HL-60/S4 treated with phorbol 12-myristate 13-acetate at 8.2 ng/mL for 4 days and 3 days (cell line): Measurements from ENCODE around the gene VWA1.
"Not testable (repeated sequence)": the region's sequence is repeated elsewhere in the genome, so short reads cannot be mapped to it uniquely, and the experiment has no call there.

Experiments
- in situ Hi-C: fragments of 300-500 bp; cut with MboI; formaldehyde crosslinking; loops from 2 replicates; pipeline ENCODE4 v1.15.0; 2022; ENCODE audit warnings: low sequenced_read_pairs

The VWA1 gene

GRCh38 chr1:1454286-1455056, 19.0 kb downstream of the VWA1 start:
- in situ Hi-C loops = not testable (repeated sequence)

- in situ Hi-C loops = no loop called here
These were observed 19.9 kb downstream of the VWA1 start for GRCh38 chr1:1455366-1455884.

DNA sequence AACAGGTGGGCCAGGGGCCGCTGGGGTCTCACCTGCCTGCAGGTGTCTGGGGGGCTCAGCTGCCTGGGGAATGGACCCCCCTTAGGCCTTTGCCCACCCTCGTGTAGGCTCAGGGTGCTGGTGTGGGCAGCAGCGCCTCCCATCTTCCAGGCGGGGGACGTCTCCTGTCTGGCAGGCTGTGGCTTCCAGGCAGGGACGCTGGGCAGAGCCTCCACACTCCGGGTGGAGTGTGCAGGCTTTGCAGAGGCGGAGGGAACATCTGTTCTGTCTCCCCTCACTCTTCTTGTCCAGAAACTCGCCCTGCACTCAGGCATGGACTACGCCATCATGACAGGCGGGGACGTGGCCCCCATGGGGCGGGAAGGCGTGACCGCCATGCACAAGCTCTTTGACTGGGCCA, 20.4 kb downstream of the VWA1 start:
- in situ Hi-C loops = not testable (repeated sequence)

GRCh38 chr1:1456683-1457255, 21.3 kb downstream of the VWA1 start:
- in situ Hi-C loops = not testable (repeated sequence)

DNA sequence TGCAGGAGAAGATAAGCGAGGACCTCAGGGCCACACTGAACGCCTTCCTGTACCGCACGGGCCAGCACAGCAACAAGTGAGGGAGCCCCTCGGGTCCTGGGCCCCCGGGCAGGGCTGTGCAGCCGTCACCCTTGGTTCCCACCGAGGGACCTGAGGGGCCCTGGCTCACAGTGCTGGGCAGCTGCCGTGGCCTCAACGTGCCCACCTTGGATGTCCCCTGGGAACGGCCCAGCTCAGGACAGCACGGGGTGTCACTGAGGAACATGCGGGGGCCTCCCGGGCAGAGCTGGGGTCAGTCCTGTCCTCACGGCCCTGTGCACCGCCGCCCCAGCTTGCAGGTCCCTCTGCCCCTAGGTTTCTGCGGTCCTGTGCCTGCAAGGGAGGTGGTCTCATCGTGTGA, 23.7 kb downstream of the VWA1 start:
- in situ Hi-C loops = not testable (repeated sequence)

DNA sequence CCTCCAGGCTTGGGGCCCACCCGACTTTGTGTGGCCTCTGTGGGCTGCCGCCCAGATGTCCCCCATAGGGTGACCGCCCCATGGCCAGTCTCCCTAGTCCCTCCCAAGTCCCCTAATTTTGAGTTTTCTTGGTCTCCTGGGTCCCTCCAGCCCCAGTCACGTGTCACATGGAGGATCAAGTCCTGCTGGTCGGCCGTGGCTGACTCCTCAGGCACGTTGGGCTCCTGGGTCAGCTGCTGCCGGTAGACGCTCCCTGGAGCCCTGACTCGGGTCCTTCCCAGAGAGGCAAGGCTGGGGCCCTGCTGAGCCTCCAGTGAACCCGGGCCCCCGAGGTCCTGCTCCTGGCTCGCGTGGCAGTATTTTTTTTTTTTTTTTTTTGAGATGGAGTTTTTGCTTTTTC, 24.2 kb downstream of the VWA1 start:
- in situ Hi-C loops = not testable (repeated sequence)

DNA sequence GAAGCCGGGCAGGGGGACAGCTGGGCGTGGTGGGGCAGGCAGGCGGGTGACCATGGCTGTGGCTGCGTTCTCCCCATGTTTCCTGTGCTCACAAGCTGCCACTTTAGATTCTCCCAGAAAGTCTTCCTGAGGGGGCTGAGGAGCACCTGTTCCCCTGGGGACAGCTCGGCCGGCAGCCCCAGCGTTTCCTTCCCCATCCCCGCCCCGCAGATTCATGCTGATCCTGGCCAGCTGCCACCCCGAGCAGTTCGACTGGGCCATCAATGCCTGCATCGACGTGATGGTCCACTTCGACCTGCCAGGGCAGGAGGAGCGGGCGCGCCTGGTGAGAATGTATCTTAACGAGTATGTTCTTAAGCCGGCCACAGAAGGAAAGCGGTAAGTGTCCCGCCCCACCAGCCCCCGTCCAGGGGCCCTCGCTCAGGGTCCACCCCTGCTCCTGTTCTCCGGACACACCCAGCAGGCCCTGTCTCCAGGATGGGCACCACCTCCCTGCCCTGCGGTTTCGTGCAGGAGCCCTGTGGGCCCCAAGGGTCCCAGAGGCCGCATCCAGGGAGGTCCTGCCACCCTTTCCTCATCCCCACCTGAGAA, 25.1 kb downstream of the VWA1 start:
- in situ Hi-C loops = no loop called here

- in situ Hi-C loops = no loop called here
These were observed 26.3 kb downstream of the VWA1 start for GRCh38 chr1:1461721-1462317.

DNA sequence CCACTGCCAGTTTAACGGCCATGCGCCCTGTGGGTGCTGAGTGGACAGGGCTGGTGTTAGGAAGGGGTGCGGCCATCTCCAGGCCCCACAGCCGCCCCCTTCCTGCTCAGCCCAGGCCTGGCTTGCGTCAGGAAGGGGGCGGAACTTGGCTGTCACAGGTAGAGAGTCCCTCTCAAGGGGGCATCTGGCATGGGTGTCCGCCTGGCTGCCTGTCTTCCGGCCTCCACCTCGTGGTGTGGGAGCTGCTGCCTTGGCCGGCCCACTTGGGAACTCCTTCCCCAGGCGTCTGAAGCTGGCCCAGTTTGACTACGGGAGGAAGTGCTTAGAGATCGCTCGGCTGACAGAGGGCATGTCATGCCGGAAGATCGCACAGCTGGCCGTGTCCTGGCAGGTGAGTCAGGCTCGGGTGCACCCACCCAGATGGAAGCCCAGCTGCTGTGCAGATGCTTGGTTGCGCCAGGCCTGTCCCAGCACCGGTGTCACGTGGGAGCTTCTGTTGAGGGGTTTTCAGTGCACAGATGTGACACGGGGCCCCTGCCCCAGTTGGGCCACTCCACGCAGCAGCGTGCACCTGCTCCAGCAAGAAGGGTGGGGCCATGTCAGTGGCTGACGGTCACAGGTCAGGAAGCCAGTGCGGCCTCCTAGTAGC, 27.0 kb downstream of the VWA1 start:
- in situ Hi-C loops = no loop called here

- in situ Hi-C loops = no loop called here
These were observed 27.8 kb downstream of the VWA1 start for GRCh38 chr1:1463312-1463711.

GRCh38 chr1:1468196-1468985, 32.9 kb downstream of the VWA1 start:
- in situ Hi-C loops = not testable (repeated sequence)

- in situ Hi-C loops = no loop called here
These were observed 35.3 kb downstream of the VWA1 start for GRCh38 chr1:1470626-1471388.

GRCh38 chr1:1471389-1472052, 36.0 kb downstream of the VWA1 start, which contains the start of gene ATAD3B:
ATAD3B (plus strand) TSS chr1:1471765; CDS start chr1:1471885, 120 bp downstream.
- in situ Hi-C loops = no loop called here

DNA sequence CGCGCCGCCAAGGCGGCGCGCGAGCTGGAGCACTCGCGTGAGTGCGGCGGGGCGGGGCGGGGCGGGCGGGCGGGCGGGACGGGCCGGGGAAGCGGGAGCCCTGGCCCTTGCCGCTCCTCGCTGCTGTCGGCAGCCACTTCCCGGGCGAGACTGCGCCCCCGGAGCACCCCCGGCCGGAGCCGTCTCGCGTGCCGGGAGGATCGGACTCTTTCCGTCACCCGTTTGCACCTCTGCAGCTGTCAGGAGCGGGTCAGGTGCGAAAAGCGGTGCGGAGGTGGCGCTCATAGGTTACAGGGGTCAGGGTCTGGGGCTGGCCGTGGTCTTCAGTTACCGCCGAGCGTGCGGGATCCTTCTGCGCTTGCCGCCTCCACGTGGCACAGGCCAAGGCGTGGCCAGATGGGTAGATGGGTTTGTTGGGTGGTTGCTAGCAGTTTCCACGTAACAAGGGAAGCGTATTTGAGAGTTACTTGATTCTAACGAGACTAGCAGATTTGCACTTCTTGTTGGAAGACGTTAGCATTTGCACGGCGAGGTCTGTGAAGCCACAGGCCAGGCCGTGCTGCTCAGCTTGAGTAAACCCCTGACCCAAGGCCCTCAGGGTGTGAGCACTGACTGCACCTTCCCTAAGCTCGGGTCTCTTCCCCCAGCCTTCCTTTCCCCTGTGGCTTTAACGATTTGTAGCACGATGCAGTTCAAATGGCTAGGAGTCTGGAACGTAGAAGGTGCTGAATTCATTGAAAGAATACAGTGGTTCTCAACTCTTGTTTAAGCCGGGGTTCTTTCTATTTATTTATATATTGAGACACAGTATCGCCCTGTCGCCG, 36.8 kb downstream of the VWA1 start:
- in situ Hi-C loops = not testable (repeated sequence)

DNA sequence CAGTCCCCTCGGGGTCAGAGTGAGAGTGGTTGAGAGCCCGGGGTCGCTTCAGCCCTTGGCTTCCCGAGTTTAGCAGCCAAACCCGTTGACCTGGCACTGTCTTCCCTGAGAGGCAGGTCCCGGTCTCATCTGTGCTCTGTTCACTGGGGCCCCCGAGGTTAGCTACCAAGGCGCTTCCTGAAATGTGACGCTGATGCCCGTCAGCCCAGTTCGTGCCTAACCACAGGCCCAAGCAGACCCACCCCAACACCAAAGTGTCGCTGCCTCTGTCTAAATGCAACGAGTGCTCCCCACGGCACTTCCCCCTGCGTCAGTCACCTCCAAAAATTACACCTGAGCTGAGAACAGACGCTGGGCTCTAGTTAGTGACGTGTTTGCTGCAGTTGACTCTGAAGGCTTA, 40.5 kb downstream of the VWA1 start:
- in situ Hi-C loops = not testable (repeated sequence)

- in situ Hi-C loops = no loop called here
These were observed 41.7 kb downstream of the VWA1 start for GRCh38 chr1:1477206-1477605.

- in situ Hi-C loops = no loop called here
These were observed 44.3 kb downstream of the VWA1 start for GRCh38 chr1:1479547-1480487.
